Activated CD8-positive, alpha-beta memory T cell treated with anti-CD3 and anti-CD28 coated beads for 48 hours (primary cell): ENCODE measurements around the gene TNNT3.
"Not testable (repeated sequence)": the region's sequence is repeated elsewhere in the genome, so short reads cannot be mapped to it uniquely, and the experiment has no call there.

Experiments
- DNase-seq, 3 experiments: peaks; one replicate each; pipeline ENCODE4 v3.0.0-alpha.2; 2020; ENCODE audit warnings: low read depth in 2 of 3, low spot score in 2 of 3

The TNNT3 gene

GRCh38 chr11:1881442-1882264 lies 37.9 kb upstream of the TNNT3 start:
- DNase-seq = peak in 1 of 3 experiments; percentile 3

- peak; percentile 47 to 79 (median 79) for DNase-seq
Measured at GRCh38 chr11:1882265-1883238, 37.0 kb upstream of the TNNT3 start.

- DNase-seq = no peak
Measured at GRCh38 chr11:1883346-1884302, 35.9 kb upstream of the TNNT3 start.

GRCh38 chr11:1884303-1884700 lies 35.2 kb upstream of the TNNT3 start:
- no peak for DNase-seq

GRCh38 chr11:1886551-1886950 lies 33.0 kb upstream of the TNNT3 start:
- not testable (repeated sequence) for DNase-seq

- peak in 1 of 3 experiments; percentile 6 for DNase-seq
Measured at GRCh38 chr11:1887451-1888346, 31.8 kb upstream of the TNNT3 start.

- DNase-seq = peak in 1 of 3 experiments; percentile 1
Measured at GRCh38 chr11:1888347-1888753, 31.2 kb upstream of the TNNT3 start.

- no peak for DNase-seq
Measured at GRCh38 chr11:1888811-1889210, 30.7 kb upstream of the TNNT3 start.

- peak in 2 of 3 experiments; percentile 34 to 67 for DNase-seq
Measured at GRCh38 chr11:1889224-1889930, 30.1 kb upstream of the TNNT3 start.

- DNase-seq = peak in 1 of 3 experiments; percentile 25
Measured at GRCh38 chr11:1889941-1890855, 29.3 kb upstream of the TNNT3 start.

GRCh38 chr11:1890856-1891830 lies 28.4 kb upstream of the TNNT3 start:
- DNase-seq = peak in 1 of 3 experiments; percentile 28

GRCh38 chr11:1891831-1892115 lies 27.7 kb upstream of the TNNT3 start, which contains the start of gene PRR33:
TSS of gene PRR33 (minus strand) at chr11:1891895. CDS start at chr11:1890584, 1,311 bp downstream.
- DNase-seq = no peak

- DNase-seq = no peak
Measured at GRCh38 chr11:1892116-1892515, 27.4 kb upstream of the TNNT3 start.

GRCh38 chr11:1892558-1892957 lies 26.9 kb upstream of the TNNT3 start:
- no peak for DNase-seq

GRCh38 chr11:1893581-1894359 lies 25.7 kb upstream of the TNNT3 start:
- no peak for DNase-seq

- no peak for DNase-seq
Measured at GRCh38 chr11:1894759-1895158, 24.7 kb upstream of the TNNT3 start.
